Fibroblast of lung (primary cell): ENCODE results near the gene ZNF512B. TPM values are rescaled to one million over a fixed set of nuclear protein-coding genes. Genes with fewer than 3 reads are reported as not detected.
A peak's percentile ranks its signal among the peaks of the same experiment; 100 is the strongest.
"Not testable (repeated sequence)": the region's sequence is repeated elsewhere in the genome, so short reads cannot be mapped to it uniquely, and the experiment has no call there.

Source experiments
- DNase-seq, 2 donors: peaks; one replicate each; pipeline versions ENCODE4 v3.0.0 to v3.0.0-alpha.2; 2010; ENCODE audit warnings: low read depth in 2 of 2
- H2AFZ ChIP-seq: 2 replicates; pipeline ENCODE4 v1.5.1; 2012; ENCODE audit warnings: low read length, control low read depth, inconsistent platforms
- H3K27ac ChIP-seq: 2 replicates; pipeline ENCODE4 v1.5.1; 2011; ENCODE audit warnings: low read length, control low read depth; ENCODE audit not compliant: insufficient read depth
- H3K27me3 ChIP-seq: 2 replicates; pipeline ENCODE4 v1.5.1; 2011; ENCODE audit warnings: mild to moderate bottlenecking, low read length; ENCODE audit not compliant: control insufficient read depth, insufficient read depth
- H3K36me3 ChIP-seq: 2 replicates; pipeline ENCODE4 v1.5.1; 2011; ENCODE audit warnings: low read length; ENCODE audit not compliant: control insufficient read depth, insufficient read depth
- H3K4me1 ChIP-seq: 2 replicates; pipeline ENCODE4 v1.5.1; 2011; ENCODE audit warnings: low read length; ENCODE audit not compliant: control insufficient read depth, insufficient read depth; ENCODE audit errors: extremely low read depth
- H3K4me2 ChIP-seq: 2 replicates; pipeline ENCODE4 v1.5.1; 2011; ENCODE audit warnings: low read length, control low read depth; ENCODE audit not compliant: insufficient read depth; ENCODE audit errors: extremely low read depth
- H3K4me3 ChIP-seq, 4 experiments: fragments of 200-600 bp in 1 of 4; sonication (generic) in 1 of 4; replicated peaks in 1 of 4; 2 replicates each; pipeline ENCODE4 v1.5.1; 2011 to 2016; ENCODE audit warnings: low read length in 4 of 4, low read depth in 3 of 4, mild to moderate bottlenecking in 3 of 4, control low read depth in 2 of 4, inconsistent platforms in 1 of 4, mixed read lengths in 1 of 4; ENCODE audit not compliant: insufficient read depth in 1 of 4; ENCODE audit errors: control extremely low read depth in 1 of 4
- H3K79me2 ChIP-seq: 2 replicates; pipeline ENCODE4 v1.5.1; 2012; ENCODE audit warnings: mild to moderate bottlenecking, low read length, inconsistent platforms; ENCODE audit not compliant: control insufficient read depth, insufficient read depth
- H3K9ac ChIP-seq: 2 replicates; pipeline ENCODE4 v1.5.1; 2011; ENCODE audit warnings: mild to moderate bottlenecking, low read length, control low read depth; ENCODE audit not compliant: insufficient read depth
- H3K9me3 ChIP-seq: 2 replicates; pipeline ENCODE4 v1.5.1; 2012; ENCODE audit warnings: low read depth, low read length; ENCODE audit not compliant: control insufficient read depth, insufficient read depth
- H4K20me1 ChIP-seq: 2 replicates; pipeline ENCODE4 v1.5.1; 2011; ENCODE audit warnings: low read length; ENCODE audit not compliant: control insufficient read depth, insufficient read depth; ENCODE audit errors: extremely low read depth
- CTCF ChIP-seq, 2 donors: IDR thresholded peaks in 1 of 2; conservative IDR thresholded peaks in 1 of 2; 1 replicate in 1 of 2; 2 replicates in 1 of 2; pipeline ENCODE4 v1.5.1; 2011 to 2012; ENCODE audit warnings: low read length in 2 of 2, control low read depth in 1 of 2, inconsistent platforms in 1 of 2, low read depth in 1 of 2, mild to moderate bottlenecking in 1 of 2
- EZH2 ChIP-seq: IDR thresholded peaks from 2 replicates; pipeline ENCODE4 v1.5.1; 2012; ENCODE audit warnings: low read length, control low read depth, mild to moderate bottlenecking; ENCODE audit errors: missing control alignments
- polyA plus RNA-seq, 2 donors: library from polyadenylated mRNA; depleted of rRNA in 1 of 2; stranded (reverse) in 1 of 2; unstranded in 1 of 2; fragments of >200 nt; gene quantifications; 2 replicates each; pipeline ENCODE4 v1.2.1, GENCODE V29; 2011 to 2012; ENCODE audit warnings: missing spikeins in 1 of 2
- total RNA-seq: library from RNA; depleted of rRNA; stranded (reverse); fragments of >200 nt; gene quantifications from 2 replicates; pipeline ENCODE4 v1.2.1, GENCODE V29; 2014

ZNF512B gene
- total and polyA plus RNA-seq, 2 donors (not counting 1 experiment from before 2014, with no cell fraction given), result 3.5 to 8.4 TPM

- H4K20me1 ChIP-seq, result no peaks in the 10 kb centered on the region
- H3K9ac ChIP-seq, result no peak overlapping the region
- H3K27me3 ChIP-seq, result no peaks in the 10 kb centered on the region
- H3K79me2 ChIP-seq, result peaks cover 43% of the 10 kb centered on the region
- no peak overlapping the region for H2AFZ ChIP-seq
- no peak overlapping the region for H3K4me3 ChIP-seq
- no peak overlapping the region for H3K4me2 ChIP-seq
- no peaks in the 10 kb centered on the region for H3K4me1 ChIP-seq
- no peak for TF ChIP-seq CTCF (conservative IDR thresholded peaks at IDR 0.05 in 1 of 2, IDR thresholded peaks at IDR 0.05 in 1 of 2; ENCODE audit: low read depth in 1 of 2, low read length in 2 of 2)
- TF ChIP-seq EZH2, result no peak
- DNase-seq, result peak in 1 of 2 donors; percentile 17
- H3K36me3 ChIP-seq, result peaks cover 2% of the 10 kb centered on the region
- H3K9me3 ChIP-seq, result no peaks in the 10 kb centered on the region
- no peak overlapping the region for H3K27ac ChIP-seq
These were observed 51.9 kb downstream of the ZNF512B start for GRCh38 chr20:63917811-63918210.

- not testable (repeated sequence) for H3K27me3 ChIP-seq, H2AFZ ChIP-seq, H4K20me1 ChIP-seq, H3K9ac ChIP-seq, H3K4me3 ChIP-seq, H3K4me2 ChIP-seq, H3K9me3 ChIP-seq, H3K27ac ChIP-seq, H3K4me1 ChIP-seq, H3K36me3 ChIP-seq
- DNase-seq, result peak in 1 of 2 donors; percentile 50
- H3K79me2 ChIP-seq, result peaks cover 51% of the 10 kb centered on the region
These were observed 53.3 kb downstream of the ZNF512B start for GRCh38 chr20:63916371-63916939.

GRCh38 chr20:63915471-63915870 lies 54.3 kb downstream of the ZNF512B start:
- Histone ChIP-seq H3K4me1 (no peaks in the 10 kb centered on the region), H3K27me3 (no peaks in the 10 kb centered on the region), H4K20me1 (no peaks in the 10 kb centered on the region), H3K27ac (no peak overlapping the region), H3K9ac (no peak overlapping the region), H3K9me3 (no peaks in the 10 kb centered on the region), H3K4me2 (no peak overlapping the region), H3K79me2 (peaks cover 60% of the 10 kb centered on the region), H2AFZ (no peak overlapping the region), H3K4me3 (no peak overlapping the region), H3K36me3 (peaks cover 2% of the 10 kb centered on the region)
- DNase-seq, result no peak
- no peak for TF ChIP-seq CTCF (conservative IDR thresholded peaks at IDR 0.05 in 1 of 2, IDR thresholded peaks at IDR 0.05 in 1 of 2; ENCODE audit: low read depth in 1 of 2, low read length in 2 of 2)
- TF ChIP-seq EZH2, result no peak
